ENCODE data around the gene SKI.

SKI gene

GRCh38 chr1:2273401-2274090 lies 45.4 kb downstream of the SKI start:
- no peak for DNase-seq

GRCh38 chr1:2274231-2274928 lies 46.3 kb downstream of the SKI start:
- DNase-seq, result no peak

GRCh38 chr1:2274929-2275475 lies 46.9 kb downstream of the SKI start:
- no peak for DNase-seq

- DNase-seq, result no peak
Observed at GRCh38 chr1:2275796-2276536, 47.8 kb downstream of the SKI start.

GRCh38 chr1:2276803-2277580 lies 48.9 kb downstream of the SKI start:
- DNase-seq, result no peak

- no peak for DNase-seq
Observed at GRCh38 chr1:2277741-2278488, 49.8 kb downstream of the SKI start.

DNA sequence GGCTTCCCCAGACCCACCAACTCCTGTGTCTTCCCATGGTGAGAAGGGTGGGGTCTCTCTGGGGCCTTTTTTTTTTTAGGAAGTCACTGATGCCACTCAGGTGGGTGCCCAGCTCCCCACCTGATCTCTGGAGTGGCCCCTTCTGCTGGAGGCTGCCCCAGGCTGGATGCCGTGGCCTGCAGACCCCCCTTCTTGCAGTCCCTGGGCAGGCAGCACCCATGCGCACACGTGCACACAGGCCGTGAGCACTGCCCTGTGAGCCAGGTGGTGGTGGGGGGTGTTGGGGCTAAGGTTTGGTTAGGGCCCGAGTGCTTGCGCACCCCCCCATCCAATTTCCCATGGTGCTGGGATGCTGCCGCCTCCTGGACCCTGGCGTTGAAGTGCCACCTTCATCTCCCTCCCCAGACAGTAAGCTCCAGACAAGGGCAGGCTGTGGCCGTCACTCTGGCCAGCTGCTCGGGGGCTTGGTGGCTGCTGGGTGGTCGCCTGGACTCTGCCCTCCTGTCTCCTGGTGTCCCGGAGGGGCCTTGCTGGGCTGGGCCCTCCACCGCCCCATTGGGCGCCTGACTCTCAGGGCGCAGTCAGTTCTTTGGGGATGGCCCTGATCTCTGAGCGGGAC lies 50.6 kb downstream of the SKI start:
- no peak for DNase-seq

DNA sequence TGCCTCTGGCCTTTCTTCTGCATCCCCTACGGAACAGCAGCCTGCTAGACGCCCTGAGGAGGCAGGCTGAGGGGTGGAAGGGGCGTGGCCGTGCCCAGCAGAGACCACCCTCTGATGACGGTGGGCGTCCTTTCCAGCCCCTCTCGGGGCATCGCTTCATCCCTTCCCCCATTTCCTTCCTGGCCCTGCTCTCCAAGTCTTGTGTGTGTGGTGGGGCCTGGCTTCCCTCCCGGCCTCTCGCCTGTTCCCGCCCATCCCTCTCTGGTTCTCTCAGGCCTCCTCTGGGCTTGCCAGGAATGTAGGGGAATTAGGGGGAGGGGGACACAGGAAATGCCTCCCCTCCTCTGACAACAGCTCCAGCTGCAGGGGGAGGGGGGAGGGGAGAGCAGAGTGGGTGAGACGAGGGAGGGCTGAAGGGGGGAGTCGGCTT lies 51.1 kb downstream of the SKI start:
- DNase-seq, result peak in 15 of 51 donors; percentile 13 to 44 (median 35)

DNA sequence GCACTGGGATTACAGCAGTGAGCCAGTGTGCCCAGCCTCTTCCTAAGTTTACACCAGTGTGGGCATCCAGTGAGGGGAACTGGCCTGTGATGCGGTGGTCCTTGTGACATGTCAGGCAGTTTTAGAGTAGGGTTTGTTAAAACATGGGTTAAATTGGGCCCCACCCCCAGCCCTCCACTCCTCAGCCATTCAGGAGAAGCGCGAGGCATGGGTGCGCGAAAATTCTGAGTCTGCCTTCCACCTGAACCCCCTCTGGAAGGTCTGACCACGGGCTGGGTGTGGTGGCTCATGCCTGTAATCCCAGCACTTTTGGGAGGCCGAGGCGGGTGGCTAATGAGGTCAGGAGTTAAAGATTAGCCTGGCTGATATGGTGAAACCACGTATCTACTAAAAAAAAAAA lies 51.7 kb downstream of the SKI start:
- DNase-seq, result no peak

DNA sequence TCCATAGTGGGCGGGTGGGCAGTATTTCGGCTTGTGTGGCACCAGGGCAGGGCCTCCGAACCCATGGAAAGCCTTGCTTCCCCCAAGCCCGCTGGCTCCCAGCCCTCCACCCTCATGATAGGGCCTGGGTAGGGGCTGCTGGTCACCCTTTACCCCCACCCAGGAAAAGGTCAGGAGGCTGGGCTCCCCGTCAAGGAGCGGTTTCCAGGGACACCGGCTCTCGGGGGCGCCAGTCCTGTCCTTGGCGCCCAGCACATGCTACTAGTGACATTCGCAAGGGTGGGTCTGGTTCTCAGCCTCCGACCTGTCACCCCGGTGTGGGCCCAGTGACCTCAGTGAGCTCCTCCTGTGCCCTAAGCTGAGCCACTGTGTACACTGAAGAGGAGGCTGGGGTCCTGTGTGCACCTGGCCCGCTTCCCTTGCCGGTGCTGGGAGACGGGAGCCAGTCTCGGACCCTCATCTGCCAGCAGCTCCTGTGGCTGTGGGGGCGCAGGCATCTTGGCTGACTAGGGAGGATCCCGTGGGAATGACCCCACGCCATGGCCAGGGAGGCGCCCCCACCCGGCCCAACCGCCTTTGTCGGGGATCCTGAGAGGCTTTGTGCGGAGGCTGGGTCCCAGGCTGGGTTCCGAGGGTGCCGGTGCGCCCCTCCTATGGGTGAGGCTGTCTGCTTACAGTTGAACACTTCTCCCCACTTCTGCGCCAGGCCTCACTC lies 54.6 kb downstream of the SKI start:
- DNase-seq, result no peak

GRCh38 chr1:2283371-2283990 lies 55.4 kb downstream of the SKI start:
- DNase-seq, result no peak

DNA sequence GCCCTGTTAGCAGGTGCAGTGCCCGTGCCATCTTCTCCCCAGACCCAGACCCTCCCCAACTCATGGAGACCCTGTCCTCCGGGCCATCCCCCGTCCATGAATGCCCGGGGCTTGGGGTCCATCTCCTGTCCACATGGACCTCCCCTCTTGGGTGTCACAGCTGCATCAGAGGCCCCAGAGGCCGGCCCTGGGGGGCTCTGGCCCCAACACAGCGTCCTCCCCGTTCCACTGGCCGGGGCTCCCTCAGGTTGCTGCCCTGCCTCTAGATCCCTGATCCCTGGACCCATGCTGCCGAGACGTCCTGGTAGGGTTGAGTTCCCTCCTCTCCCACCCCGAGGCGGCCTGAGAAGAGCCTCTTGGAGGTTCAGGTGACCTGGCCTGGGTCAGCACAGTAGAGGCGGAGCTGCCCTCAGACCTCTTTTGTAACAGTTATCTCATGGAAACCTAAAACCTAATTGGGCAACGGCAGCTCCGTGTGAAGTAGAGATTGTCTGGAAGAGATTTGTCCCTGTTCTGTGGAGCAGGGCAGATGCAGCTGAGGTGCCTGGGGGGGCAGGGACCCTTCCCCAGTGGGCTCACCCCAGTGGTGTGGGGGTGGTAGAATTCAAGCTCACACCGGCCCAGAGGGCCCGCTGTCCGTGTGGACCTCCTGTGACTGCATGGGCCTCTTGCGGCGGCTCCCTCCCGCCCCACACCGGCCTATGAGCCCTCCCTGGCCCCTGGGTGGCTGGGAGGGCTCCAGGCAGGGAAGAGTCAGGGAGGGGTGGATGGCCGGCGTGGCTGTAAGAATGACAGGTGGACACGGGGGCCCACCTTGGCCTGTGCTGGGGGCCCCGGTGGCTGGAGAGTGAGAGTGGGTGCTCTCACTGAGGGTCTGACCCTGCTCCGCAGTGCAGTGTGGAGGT lies 56.1 kb downstream of the SKI start:
- no peak for DNase-seq

DNA sequence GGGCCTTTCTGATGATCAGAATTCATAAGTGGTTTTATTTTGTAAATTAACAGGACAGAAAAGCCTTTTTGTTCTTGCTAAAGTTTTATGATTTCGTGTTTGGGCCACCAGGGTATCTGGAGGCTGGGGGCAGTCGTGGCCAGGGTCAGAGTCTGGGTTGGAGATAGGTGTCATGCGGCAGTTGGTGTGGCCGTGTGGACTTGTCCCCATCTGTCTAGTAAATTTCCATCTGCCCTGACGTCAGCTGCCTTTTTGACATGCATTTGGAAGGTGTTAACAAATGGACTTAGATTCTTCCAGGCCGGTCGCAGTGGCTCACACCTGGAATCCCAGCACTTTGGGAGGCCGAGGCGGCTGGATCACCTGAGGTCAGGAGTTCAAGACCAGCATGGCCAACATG lies 56.8 kb downstream of the SKI start:
- no peak for DNase-seq

DNA sequence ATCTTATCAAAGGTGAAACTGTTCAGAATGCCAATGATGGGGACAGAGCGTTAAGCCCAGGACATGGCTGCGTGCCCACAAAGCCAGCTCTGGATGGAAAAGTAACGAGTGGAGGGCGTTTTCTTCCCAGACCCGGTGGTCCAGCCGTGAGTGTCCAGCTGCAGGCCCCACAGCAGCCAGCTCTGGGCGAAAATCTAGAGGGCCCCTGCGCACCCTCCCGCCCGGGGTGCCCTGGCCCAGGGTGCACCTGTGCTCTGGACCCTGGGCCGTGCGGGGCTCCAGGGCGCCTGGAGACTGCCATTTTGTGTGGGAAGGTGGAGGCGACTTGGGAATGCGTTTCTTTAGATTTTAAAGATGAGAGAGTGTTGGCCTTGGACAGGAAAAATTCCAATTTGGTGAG lies 58.8 kb downstream of the SKI start:
- no peak for DNase-seq

- DNase-seq, result no peak
Observed at GRCh38 chr1:2287649-2288048, 59.5 kb downstream of the SKI start.

DNA sequence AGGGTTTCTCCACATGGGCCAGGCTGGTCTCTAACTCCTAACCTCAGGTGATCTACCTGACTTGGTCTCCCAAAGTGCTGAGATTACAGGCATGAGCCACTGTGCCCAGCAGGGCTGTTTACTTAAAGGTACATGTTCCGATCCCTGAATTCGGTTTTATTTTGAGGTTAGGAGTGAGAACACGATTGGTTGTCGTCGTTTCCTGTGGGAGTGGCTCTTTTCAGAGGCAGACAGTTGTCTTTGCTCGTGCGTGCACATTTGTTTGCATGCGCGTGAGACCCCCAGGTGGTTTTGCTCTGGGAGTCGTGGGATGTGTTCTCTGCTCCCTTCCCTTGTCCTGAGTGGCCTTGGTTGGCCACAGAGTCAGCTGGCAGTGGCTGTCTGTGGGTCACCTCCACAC lies 60.2 kb downstream of the SKI start:
- no peak for DNase-seq

DNA sequence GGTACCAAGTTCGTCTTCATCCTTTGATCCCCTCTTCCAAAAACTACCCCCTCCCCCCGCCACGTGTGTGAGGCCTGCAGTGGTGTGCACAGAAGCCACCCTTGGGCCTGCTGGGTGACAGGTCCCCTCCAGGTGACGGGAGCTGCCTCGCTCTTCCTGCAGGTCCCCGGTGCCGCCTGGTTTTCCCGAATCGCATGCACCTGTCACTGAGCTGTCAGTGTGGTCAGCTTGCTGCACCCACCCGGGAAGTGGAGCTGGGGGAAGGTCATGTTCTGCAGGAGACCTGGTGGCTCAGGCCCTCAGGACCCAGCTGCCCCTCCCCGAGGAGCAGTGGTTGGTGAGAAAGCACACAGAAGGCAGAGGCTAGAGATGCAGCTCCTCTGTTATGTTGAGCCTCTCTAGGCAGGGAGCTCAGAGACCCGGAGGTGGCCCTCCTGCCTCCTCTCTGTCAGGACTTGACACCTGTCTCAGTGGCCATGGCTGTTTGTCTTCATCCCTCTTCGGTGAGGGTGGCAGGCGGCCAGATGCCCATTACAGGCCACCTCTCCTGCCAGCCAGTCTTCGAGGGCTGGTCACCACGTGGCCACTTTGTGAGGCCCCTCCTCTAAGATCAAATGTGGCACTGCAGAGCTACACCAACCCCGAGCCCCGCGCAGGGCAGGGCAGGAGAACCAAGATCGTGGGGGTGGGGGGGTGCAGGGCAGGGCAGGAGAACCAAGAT lies 60.9 kb downstream of the SKI start:
- no peak for DNase-seq

Data from hypothalamus (tissue), 51 donors.